Fibroblast of villous mesenchyme (primary cell): ENCODE measurements around the gene FGF12. TPM values are rescaled to one million over a fixed set of nuclear protein-coding genes. Genes with fewer than 3 reads are reported as not detected.

ENCODE experiments used
- DNase-seq: peaks from one replicate; pipeline ENCODE4 v3.0.0-alpha.2; 2010; ENCODE audit warnings: low read depth
- H3K4me3 ChIP-seq: 2 replicates; pipeline ENCODE4 v1.5.1; 2011; ENCODE audit warnings: low read depth, mild to moderate bottlenecking, low read length
- CTCF ChIP-seq: IDR thresholded peaks from 2 replicates; pipeline ENCODE4 v1.5.1; 2012; ENCODE audit warnings: low read depth, mild to moderate bottlenecking, low read length; ENCODE audit not compliant: insufficient read depth
- total RNA-seq: library from RNA; depleted of rRNA; stranded (reverse); fragments of >200 nt; gene quantifications from 2 replicates; pipeline ENCODE4 v1.2.3, GENCODE V29; 2012

The FGF12 gene
- total RNA-seq, 1 donor = under 0.01 TPM

- no peak for TF ChIP-seq CTCF
- no peak overlapping the region for H3K4me3 ChIP-seq
- DNase-seq = no peak
Observed at GRCh38 chr3:192636517-192637444, 90.6 kb downstream of the FGF12 start.

GRCh38 chr3:192629429-192629828 lies 97.9 kb downstream of the FGF12 start:
- DNase-seq = no peak
- H3K4me3 ChIP-seq = no peak overlapping the region
- TF ChIP-seq CTCF = no peak

GRCh38 chr3:192621909-192622308 lies 105.4 kb downstream of the FGF12 start:
- no peak for TF ChIP-seq CTCF
- no peak overlapping the region for H3K4me3 ChIP-seq
- no peak for DNase-seq

GRCh38 chr3:192620275-192620674 lies 107.1 kb downstream of the FGF12 start:
- TF ChIP-seq CTCF = no peak
- H3K4me3 ChIP-seq = no peak overlapping the region
- no peak for DNase-seq

GRCh38 chr3:192611411-192611810 lies 115.9 kb downstream of the FGF12 start:
- TF ChIP-seq CTCF = no peak
- no peak overlapping the region for H3K4me3 ChIP-seq
- DNase-seq = no peak

- DNase-seq = no peak
- no peak for TF ChIP-seq CTCF
Observed at GRCh38 chr3:192608726-192609600, 118.4 kb downstream of the FGF12 start.

More at GRCh38 chr3:192608726-192609600, 118.4 kb downstream of the FGF12 start:
- no peak overlapping the region for H3K4me3 ChIP-seq
